ENCODE results near the gene CFAP53. TPM values are rescaled to one million over a fixed set of nuclear protein-coding genes. Genes with fewer than 3 reads are reported as not detected.

Gene CFAP53, protein sequence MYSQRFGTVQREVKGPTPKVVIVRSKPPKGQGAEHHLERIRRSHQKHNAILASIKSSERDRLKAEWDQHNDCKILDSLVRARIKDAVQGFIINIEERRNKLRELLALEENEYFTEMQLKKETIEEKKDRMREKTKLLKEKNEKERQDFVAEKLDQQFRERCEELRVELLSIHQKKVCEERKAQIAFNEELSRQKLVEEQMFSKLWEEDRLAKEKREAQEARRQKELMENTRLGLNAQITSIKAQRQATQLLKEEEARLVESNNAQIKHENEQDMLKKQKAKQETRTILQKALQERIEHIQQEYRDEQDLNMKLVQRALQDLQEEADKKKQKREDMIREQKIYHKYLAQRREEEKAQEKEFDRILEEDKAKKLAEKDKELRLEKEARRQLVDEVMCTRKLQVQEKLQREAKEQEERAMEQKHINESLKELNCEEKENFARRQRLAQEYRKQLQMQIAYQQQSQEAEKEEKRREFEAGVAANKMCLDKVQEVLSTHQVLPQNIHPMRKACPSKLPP
- under 0.01 and 0.32 TPM in 2 replicates for total RNA-seq

DNA sequence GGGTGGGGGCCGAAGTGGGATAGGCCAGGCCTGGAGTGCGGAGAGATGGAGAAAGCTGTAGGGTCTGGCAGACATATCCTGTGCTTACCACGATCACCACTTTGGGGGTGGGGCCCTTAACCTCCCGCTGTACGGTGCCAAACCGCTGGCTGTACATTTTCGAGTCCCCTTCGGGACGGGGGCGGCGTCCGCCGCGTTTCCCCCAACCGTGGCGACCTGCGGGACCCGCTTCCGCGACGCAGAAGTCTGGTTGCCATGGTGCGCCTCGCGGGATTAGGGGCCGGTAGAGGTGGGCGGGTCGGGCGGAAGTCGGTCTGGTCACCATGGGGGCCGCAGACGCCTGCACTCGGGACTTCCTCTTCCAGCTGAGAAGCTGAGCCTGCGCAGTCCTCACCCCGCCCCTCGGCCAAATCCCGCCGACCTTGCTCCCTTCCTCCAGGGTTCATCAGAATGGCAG, at the start of gene CFAP53:
TSS of gene CFAP53 (minus strand) at position 248 of the 457 bp plus-strand sequence. CDS start at position 157, 91 bp downstream.
- peak; percentile 90 for DNase-seq (ENCODE audit: low read depth)
- H3K4me3 ChIP-seq (ENCODE audit: low read depth, low read length) = peak within 1 kb of the TSS; percentile 81
- TF ChIP-seq, protein P1, sequence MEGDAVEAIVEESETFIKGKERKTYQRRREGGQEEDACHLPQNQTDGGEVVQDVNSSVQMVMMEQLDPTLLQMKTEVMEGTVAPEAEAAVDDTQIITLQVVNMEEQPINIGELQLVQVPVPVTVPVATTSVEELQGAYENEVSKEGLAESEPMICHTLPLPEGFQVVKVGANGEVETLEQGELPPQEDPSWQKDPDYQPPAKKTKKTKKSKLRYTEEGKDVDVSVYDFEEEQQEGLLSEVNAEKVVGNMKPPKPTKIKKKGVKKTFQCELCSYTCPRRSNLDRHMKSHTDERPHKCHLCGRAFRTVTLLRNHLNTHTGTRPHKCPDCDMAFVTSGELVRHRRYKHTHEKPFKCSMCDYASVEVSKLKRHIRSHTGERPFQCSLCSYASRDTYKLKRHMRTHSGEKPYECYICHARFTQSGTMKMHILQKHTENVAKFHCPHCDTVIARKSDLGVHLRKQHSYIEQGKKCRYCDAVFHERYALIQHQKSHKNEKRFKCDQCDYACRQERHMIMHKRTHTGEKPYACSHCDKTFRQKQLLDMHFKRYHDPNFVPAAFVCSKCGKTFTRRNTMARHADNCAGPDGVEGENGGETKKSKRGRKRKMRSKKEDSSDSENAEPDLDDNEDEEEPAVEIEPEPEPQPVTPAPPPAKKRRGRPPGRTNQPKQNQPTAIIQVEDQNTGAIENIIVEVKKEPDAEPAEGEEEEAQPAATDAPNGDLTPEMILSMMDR (IDR thresholded peaks at IDR 0.05; ENCODE audit: insufficient read depth, low read depth, low read length) = no peak

DNA sequence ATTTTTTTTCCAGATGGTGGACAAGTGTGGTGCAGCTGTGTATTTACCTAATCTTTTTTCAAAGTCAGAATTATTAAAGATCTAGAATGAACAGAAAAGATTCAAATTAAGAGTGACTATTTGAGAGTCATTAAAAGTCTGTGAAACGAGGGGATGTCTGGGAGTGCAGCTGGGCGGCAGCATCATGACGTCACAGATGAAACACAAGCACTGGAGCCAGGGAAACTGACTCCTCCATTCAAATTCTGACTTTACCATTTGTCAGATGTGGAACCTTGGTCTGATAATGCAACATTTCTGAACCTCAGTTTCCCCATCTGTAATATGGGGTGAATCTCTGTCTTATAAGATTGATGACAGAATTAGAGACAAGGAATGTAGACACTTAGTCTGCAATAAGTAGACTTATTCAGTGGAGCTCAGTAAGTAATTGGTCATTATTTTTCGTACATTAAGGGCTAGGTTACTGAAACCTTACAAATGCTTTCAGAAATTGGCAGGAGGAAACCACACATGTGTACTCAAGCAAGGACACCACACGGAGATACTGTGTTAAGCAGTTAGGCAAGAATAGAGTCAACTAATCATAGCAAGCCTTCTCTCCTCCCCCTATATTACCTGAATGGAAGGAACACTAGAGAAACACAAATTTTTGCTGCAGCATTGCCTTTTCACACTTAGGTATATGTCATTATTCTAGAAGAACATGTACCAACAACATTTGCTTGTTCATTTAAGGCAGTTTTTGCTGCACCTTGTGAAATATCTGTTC, 49.0 kb upstream of the CFAP53 start:
- no peak for DNase-seq (ENCODE audit: low read depth)
- H3K4me3 ChIP-seq (ENCODE audit: low read depth, low read length) = no peak overlapping the region
- TF ChIP-seq, protein P1 (IDR thresholded peaks at IDR 0.05; ENCODE audit: insufficient read depth, low read depth, low read length) = no peak

DNA sequence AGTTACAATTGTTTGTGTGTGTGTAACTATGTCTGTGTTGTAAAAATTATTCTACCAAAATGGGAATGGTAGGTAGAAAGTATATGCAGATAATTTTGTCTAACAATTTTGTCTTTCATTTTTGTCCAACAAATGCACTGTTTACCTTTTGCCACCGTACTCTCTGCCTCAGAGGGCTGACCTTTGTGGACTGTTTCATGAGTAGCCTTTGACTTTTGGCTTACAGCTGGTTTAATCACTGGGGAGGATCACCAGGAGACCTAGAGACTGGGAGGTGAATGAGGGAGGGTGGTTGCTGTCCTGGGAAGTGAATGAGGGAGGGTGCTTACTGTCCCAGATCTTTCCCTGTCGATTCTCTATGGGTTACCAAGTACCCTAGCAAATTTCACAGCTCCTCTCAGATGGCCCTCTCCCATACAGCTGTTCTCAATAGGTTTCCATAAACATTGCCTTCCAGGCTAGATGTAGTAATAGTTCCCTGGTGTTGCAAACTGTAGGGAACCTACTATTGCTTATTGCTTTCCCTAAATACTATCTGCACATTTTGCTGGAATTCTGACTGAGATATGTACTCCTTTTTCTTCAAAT, 47.7 kb upstream of the CFAP53 start:
- no peak overlapping the region for H3K4me3 ChIP-seq (ENCODE audit: low read depth, low read length)
- no peak for DNase-seq (ENCODE audit: low read depth)
- TF ChIP-seq, protein P1 (IDR thresholded peaks at IDR 0.05; ENCODE audit: insufficient read depth, low read depth, low read length) = no peak

DNA sequence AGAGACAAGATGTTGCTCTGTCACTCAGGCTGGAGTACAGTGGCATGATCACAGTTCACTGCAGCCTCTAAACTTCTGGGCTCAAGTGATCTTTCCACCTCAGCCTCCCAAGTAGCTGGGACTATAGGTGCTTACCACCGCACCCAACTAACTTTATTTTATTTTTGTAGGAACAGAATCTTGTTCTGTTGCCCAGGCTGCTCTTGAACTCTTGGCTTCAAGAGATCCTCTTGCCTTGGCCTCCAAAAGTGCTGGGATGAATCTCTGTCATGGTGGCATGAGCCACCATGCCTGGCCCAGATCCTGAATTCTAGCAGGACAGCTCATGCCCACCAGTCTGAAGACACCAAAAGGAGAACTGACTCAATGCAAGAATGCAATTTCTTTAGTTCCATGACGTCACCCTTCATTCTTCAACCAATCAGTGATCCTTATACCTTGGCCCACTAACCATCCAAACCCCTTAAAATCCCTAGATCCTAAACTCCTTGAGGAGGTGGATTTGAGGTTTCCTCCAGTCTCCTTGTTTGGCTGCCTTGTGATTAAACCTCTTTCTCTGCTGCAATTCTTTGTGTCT, 46.8 kb upstream of the CFAP53 start:
- TF ChIP-seq, protein P1 (IDR thresholded peaks at IDR 0.05; ENCODE audit: insufficient read depth, low read depth, low read length) = no peak
- no peak overlapping the region for H3K4me3 ChIP-seq (ENCODE audit: low read depth, low read length)
- DNase-seq (ENCODE audit: low read depth) = no peak

DNA sequence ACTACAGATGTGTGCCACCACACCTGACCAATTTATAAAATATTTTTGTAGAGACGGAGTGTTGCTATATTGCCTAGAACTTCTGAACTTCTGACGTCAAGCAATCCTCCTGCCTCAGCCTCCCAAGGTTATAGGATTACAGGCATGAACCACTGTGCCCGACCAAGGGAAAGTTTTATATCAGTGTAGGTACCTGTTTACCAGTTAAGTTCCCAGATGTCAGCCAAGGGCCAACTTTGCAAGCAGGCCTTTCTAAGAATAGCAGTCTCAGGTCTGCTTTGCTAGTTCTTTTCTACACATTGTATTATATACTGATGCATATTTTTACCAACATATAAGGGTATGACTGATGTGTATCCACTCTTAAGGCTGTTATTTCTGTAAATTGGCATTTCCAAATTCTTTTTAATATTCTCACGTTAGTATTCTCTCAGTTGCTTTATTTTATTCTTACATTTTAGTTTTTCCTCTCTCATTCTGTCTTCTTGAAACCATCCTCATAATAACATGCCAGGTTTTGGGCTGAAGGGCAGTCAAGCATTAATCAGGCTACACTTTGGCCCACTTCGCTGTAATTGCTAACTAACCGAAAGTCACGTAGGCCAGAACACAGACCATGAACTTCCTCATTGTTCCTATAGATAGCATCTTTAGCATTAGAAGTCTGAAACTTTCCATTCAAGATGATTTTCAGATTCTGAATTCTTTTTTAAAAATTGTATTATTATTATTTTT, 46.2 kb upstream of the CFAP53 start:
- H3K4me3 ChIP-seq (ENCODE audit: low read depth, low read length) = no peak overlapping the region
- TF ChIP-seq, protein P1 (IDR thresholded peaks at IDR 0.05; ENCODE audit: insufficient read depth, low read depth, low read length) = no peak
- no peak for DNase-seq (ENCODE audit: low read depth)

DNA sequence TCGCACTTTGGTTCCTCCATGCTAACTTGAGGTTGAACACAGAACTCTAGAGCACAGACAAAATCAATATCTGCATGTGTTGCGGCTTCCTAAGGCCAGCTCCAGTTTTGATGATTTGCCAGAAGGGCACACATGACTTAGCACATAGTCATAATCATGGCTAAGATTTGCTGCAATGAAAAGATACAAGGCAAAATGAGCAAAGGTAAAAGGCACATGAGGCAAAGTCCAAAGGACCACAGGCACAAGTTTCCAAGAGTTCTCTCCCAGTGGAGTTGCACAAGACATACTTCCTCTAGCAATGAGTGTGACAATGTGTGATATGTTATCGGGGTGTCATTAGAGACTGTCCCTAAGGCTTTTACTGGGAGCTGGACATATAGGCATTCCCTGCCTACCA, 45.4 kb upstream of the CFAP53 start:
- H3K4me3 ChIP-seq (ENCODE audit: low read depth, low read length) = no peak overlapping the region
- TF ChIP-seq, protein P1 (IDR thresholded peaks at IDR 0.05; ENCODE audit: insufficient read depth, low read depth, low read length) = no peak
- no peak for DNase-seq (ENCODE audit: low read depth)
